Measurements from ENCODE around the gene HPN.
"Not testable (repeated sequence)": the region's sequence is repeated elsewhere in the genome, so short reads cannot be mapped to it uniquely, and the experiment has no call there.

Gene HPN

GRCh38 chr19:35044317-35045117 is 3.0 kb downstream of the HPN start:
- no peak for FAIRE-seq

GRCh38 chr19:35045667-35046300 is 4.3 kb downstream of the HPN start:
- no peak for FAIRE-seq

GRCh38 chr19:35046461-35046860 is 4.9 kb downstream of the HPN start:
- FAIRE-seq = no peak

GRCh38 chr19:35048911-35049411 is 7.4 kb downstream of the HPN start:
- FAIRE-seq = no peak

GRCh38 chr19:35049456-35049855 is 7.9 kb downstream of the HPN start:
- FAIRE-seq = no peak

- FAIRE-seq = not testable (repeated sequence)
Observed at GRCh38 chr19:35050662-35051061, 9.1 kb downstream of the HPN start.

GRCh38 chr19:35051268-35051667 is 9.7 kb downstream of the HPN start:
- FAIRE-seq = not testable (repeated sequence)

- FAIRE-seq = no peak
Observed at GRCh38 chr19:35051796-35052195, 10.3 kb downstream of the HPN start.

- FAIRE-seq = no peak
Observed at GRCh38 chr19:35052599-35053190, 11.2 kb downstream of the HPN start.

- FAIRE-seq = no peak
Observed at GRCh38 chr19:35053667-35054293, 12.3 kb downstream of the HPN start.

- FAIRE-seq = no peak
Observed at GRCh38 chr19:35054626-35055025, 13.1 kb downstream of the HPN start.

- no peak for FAIRE-seq
Observed at GRCh38 chr19:35055715-35056179, 14.2 kb downstream of the HPN start.

- FAIRE-seq = no peak
Observed at GRCh38 chr19:35056513-35057063, 15.1 kb downstream of the HPN start.

- peak; percentile 81 for FAIRE-seq
Observed at GRCh38 chr19:35058370-35058769, 16.8 kb downstream of the HPN start.

GRCh38 chr19:35059006-35059798 is 17.7 kb downstream of the HPN start:
- FAIRE-seq = no peak

GRCh38 chr19:35059799-35060091 is 18.2 kb downstream of the HPN start:
- FAIRE-seq = no peak

- no peak for FAIRE-seq
Observed at GRCh38 chr19:35060160-35060855, 18.8 kb downstream of the HPN start.

- no peak for FAIRE-seq
Observed at GRCh38 chr19:35061583-35062373, 20.3 kb downstream of the HPN start.

- no peak for FAIRE-seq
Observed at GRCh38 chr19:35062942-35063341, 21.4 kb downstream of the HPN start.

- no peak for FAIRE-seq
Observed at GRCh38 chr19:35063940-35064818, 22.7 kb downstream of the HPN start.
